MV-4-11 (cell line): ENCODE measurements around the gene ARHGEF4.

Experiments used
- DNase-seq: peaks from one replicate; lab custom pipeline; 2025; lab: John Stamatoyannopoulos, UW

The ARHGEF4 gene

GRCh38 chr2:130834091-130834930 lies 2.4 kb upstream of the ARHGEF4 start:
- DNase-seq, result no peak

- no peak for DNase-seq
These were observed 1.6 kb upstream of the ARHGEF4 start for GRCh38 chr2:130834931-130835765.

DNA sequence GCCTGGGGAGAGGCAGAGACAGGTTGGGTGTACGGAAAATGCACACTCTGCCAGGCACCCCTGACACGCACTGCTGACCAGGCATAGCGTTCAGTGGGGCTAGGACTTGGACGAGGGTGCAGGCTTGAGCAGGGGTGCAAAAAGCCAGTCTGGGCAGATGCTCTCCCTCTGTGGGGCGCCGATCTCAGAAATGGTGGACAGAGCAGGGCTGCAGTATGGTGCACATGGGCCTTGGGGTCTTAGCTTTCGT lies 1.0 kb upstream of the ARHGEF4 start:
- DNase-seq, result no peak

GRCh38 chr2:130837175-130837810 lies 579 bp downstream of the ARHGEF4 start:
- no peak for DNase-seq

GRCh38 chr2:130837811-130838565 lies 1.3 kb downstream of the ARHGEF4 start:
- DNase-seq, result no peak

DNA sequence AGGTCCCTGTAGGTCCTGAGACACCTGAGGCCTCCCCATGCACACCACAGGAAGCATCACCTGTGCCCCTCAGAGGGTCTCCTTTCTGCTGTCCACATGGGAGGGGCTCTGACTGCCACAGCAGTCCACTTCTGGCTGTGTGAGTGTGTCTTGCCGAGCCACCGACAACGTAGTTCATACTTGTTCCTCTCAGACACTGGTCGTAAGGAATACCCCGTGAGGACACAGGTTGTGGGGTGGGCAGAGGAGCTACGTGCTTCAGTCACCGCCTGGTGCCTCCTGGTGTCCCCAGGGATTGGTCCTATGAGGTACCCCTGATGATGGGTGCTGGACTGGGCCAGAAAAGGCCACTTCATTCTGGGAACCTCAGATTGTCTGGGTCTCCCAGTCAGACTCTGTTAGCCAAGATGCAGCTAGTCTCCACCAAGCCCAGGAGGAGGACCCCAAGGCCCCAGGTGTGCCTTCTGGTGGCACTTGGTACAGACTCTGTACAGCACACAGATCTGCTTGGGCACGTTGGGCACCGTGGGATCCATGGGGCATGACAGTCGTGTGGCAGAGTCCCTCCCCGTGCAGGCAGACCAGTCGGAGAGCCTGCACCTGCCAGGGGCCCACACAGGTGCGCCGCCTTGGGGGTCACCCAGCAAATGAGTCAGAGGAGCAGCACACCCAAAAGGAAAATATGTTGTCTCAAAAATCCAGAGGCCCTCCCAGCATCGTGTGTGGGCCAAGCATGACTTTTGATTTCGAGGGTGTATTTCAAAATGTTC lies 2.5 kb downstream of the ARHGEF4 start:
- no peak for DNase-seq

DNA sequence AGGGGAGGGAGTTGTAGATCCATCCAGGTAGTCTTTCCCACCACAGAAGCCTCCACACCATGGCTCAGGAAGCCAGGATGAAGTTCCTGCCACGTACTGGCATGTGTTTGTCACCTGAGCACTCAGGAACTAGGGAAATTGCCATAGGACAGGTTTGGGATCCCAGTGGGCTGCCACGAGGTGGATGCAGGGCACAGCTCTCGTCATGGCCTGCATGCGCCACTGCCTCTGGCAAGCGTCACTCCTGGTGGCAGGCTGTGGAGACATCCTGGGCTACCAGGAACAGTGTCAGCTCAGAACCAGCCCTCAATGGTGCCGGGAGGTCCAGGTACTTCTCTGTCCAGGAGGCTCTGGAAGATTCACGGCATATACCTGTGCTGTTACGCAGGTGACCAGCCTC lies 3.8 kb downstream of the ARHGEF4 start:
- no peak for DNase-seq

DNA sequence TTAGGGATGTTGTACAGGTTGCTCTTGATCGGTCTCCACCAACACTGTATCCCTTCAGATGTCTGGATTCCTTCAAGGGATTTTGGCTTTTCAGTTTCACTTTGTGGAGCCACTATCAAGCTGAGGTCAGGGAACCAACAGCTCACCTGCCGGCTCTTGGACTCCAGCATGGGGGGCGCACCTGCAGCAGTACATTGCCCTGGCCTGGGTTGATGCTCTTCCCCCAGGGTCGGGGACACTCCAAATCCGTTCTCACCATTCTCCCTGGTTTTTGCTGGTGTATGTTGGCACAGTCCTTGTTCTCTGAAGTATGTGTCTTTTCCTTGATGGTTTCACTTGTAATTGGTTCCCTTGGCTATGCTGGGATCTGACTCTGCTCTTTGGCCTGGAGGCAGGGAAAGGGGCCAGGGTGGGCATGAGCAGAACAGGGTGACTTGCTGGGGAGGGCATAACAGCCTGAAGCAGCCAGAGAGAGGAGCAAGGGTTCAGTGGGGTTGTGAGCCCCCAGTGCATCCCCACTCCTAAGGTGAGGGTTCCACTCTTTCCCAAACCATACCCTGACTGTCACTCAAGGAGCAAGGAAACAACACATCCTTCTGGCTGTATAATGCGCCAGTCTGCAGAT lies 5.1 kb downstream of the ARHGEF4 start:
- no peak for DNase-seq

GRCh38 chr2:130842770-130843169 lies 6.1 kb downstream of the ARHGEF4 start:
- no peak for DNase-seq

GRCh38 chr2:130843321-130843985 lies 6.7 kb downstream of the ARHGEF4 start:
- no peak for DNase-seq

DNA sequence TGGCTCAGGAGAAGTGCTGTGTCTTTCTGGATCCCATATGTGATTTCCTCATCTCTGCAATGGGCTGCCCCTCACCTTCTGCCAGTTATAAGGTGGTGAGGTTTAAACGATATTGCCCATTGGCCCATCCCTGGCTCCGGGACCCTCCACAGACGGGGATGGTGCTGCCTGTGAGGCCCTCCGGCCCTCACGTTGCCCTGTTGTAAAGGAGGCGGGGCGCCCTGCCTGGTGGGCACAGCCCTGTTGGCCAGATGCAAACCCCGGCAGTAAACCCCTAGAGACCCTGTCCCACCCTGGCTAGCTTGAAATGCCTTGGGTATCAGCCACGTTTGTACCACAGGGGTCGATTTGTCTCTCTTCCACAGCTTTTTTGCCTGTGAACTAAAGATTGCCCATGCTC lies 7.4 kb downstream of the ARHGEF4 start:
- no peak for DNase-seq

DNA sequence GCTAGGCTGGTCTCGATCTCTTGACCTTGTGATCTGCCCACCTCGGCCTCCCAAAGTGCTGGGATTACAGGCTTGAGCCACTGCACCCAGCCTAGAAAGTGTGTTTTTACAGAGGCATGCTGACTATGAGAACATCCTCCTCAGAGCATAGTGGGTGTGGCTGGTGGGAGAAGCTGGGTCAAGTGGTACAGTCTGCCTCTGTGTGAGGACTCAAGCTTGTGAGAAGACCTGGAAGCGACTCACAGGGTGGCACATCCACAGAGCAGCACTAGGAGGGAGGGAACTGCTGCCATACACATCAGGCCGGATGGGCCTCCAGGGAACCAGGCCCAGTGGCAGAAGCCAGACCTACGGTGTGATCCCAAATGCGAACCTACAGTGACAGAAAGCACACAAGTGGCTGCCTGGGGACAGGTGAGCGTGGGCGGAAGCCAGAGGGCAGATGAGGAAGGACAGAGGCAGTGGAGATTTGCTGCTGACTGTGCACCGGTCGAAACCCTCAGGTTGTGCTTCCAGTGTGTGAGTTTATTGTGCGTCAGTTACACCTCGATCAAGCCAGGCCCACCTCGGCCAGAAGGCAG lies 8.9 kb downstream of the ARHGEF4 start:
- no peak for DNase-seq

- no peak for DNase-seq
These were observed 9.5 kb downstream of the ARHGEF4 start for GRCh38 chr2:130846233-130846632.

DNA sequence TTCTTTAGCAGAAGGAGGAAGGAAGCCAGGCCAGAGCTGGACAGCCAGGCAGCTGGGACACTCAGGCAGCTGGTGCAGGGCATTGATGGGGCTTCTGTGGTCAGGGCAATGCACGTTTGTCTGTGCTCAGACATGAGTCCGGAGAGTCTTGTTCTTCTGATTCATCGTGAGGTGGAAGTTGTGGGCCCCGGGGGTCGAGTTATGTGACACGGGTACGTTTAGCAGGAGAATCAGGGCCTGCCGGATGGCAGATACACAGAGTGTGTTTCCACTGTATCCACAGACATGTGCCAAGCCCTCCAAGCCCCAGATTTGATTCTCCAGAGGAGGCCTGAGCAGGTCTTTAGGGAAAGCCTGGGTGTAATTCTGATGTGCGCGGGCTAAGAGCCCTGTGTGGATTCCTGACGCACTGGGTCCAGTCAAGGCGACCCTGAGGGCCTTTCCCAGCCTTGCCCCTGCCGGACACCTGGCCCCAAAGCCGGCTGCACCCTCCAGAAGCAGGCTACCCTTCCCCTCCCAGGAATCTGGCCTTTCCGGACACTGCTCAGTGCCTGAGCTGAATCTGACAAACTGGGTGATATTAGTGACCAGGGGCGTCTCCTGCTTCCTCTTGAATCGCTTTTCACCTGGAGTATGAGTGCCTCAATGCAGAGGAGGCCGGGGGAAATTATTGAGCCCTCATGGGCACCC lies 10.1 kb downstream of the ARHGEF4 start:
- DNase-seq, result no peak

- no peak for DNase-seq
These were observed 11.2 kb downstream of the ARHGEF4 start for GRCh38 chr2:130847776-130848525.

DNA sequence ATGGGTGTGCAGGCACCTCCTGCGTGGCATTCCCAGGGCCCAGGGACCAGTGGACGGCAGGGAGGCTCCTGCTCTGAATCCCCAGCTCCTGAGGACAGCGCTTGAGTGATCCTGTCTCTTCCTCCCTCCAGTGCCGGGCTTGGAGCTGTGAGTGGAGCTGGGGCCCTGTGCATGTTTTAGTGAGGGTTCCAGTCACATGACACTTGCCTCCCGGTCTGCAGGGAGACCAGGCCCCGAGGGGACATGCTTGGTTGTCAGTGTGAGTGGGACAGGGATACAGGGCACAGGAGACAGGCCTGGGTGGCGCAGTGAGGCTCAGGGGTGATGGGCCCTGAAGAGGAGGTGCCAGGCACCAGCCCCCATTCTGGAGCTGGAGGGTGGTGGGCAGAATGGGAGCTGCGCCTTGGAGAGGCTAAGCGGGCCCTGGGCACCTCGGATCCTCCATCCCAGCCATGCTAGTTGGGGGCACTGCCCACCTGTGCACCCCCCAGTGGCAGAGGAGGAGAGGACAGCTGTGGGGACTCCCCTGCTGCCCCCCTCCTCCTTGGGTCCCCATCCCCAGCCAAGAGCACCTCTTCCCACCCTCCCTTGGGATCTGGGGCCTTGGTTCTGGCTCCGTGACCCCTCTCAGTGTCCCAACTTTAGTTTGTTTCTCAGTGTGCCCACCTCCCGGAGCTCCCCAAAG lies 12.0 kb downstream of the ARHGEF4 start:
- DNase-seq, result no peak

DNA sequence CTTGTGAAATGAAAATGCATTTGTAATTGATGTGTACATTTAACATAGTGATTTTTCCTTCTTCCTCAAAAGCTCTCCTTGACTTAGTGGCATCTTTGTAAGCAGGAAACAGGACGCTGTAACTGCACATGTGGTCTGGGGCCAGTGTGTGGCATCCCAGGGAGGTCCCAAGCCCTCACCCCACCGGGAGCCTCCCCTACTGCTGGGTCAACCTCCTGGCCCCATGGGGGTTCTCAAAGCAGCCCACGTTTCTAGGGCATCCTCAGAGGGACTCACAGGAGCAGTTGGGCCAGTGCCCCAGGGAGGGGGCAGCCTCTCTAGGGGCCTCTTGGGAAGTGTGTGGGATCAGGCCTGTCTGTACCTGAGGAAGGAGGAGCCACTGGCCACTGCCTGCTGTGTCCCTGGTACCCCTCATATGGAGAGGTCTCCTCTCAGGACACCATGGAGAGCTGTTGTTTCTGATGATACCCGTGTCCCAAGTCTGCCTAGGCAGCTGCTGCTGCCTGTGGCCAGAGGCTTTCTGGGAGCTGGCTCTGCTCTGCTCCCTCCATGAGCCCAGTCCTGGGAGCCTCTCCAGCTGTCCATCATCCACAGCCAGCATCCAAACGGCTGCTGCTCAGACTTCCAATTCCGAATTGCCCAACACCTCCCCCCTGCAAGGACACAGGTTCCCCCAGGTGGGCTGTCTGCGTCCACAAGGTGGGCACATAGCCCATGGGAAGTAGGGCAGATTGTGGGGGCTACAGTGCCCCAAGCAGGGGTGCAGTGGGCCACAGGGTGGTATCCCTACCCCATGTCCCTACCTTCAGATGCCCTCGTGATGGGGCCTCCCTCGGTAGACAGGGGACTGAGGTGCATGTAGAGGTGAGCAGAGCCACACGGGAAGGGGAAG lies 13.4 kb downstream of the ARHGEF4 start:
- no peak for DNase-seq
